IMR-90 (cell line): ENCODE results near the gene C6orf120. TPM values are rescaled to one million over a fixed set of nuclear protein-coding genes. Genes with fewer than 3 reads are reported as not detected.

Experiments used
- ATAC-seq: fragments of 200-7000 bp; cut with Tn5 transposase; 2 replicates; pipeline ENCODE4 v1.9.1; 2020; ENCODE audit warnings: low read depth, mild to moderate bottlenecking, moderate library complexity
- BruUV-seq: library from RNA; stranded (reverse); fragments of 400-500 nt; replicated peaks from 2 replicates; lab custom pipeline; 2021; lab: Mats Ljungman, UMichigan
- CTCF ChIA-PET: fragments of 300-600 bp; formaldehyde crosslinking; extraction: SDS; loops from one replicate; lab custom pipeline; 2021; ENCODE audit warnings: antibody characterized with exemption; lab: Yijun Ruan, JAX
- POLR2A ChIA-PET: fragments of 300-600 bp; sonication (Branson Sonifier 250); formaldehyde crosslinking; loops from one replicate; lab custom pipeline; 2022; ENCODE audit warnings: antibody characterized with exemption; ENCODE audit not compliant: unreplicated experiment; lab: Charles Lee
- DNase-seq: peaks from one replicate; pipeline ENCODE4 v3.0.0; 2013
- H2AFZ ChIP-seq: replicated peaks from 2 replicates; pipeline ENCODE3; 2013; ENCODE audit warnings: low read length, mild to moderate bottlenecking; ENCODE audit not compliant: poor library complexity
- H2AK5ac ChIP-seq: 2 replicates; pipeline ENCODE4 v1.6.1; 2013; ENCODE audit warnings: low read depth, low read length, inconsistent platforms
- H2AK9ac ChIP-seq: replicated peaks from 2 replicates; pipeline ENCODE3; 2013; ENCODE audit warnings: mild to moderate bottlenecking, low read depth, low read length, moderate library complexity; ENCODE audit not compliant: poor library complexity
- H2BK120ac ChIP-seq: 2 replicates; pipeline ENCODE4 v1.6.1; 2013; ENCODE audit warnings: low read depth, low read length, inconsistent platforms
- H2BK15ac ChIP-seq: 3 replicates; pipeline ENCODE4 v1.6.1; 2013; ENCODE audit warnings: low read depth, low read length, inconsistent platforms
- H2BK20ac ChIP-seq: 2 replicates; pipeline ENCODE4 v1.6.1; 2013; ENCODE audit warnings: low read depth, mild to moderate bottlenecking, inconsistent platforms, low read length, moderate library complexity
- H2BK5ac ChIP-seq: 2 replicates; pipeline ENCODE4 v1.6.1; 2013; ENCODE audit warnings: mild to moderate bottlenecking, low read depth, low read length, inconsistent platforms; ENCODE audit not compliant: poor library complexity, severe bottlenecking
- H3K14ac ChIP-seq: replicated peaks from 2 replicates; pipeline ENCODE4 v1.6.1; 2013; ENCODE audit warnings: low read depth, low read length, inconsistent platforms
- H3K18ac ChIP-seq: 2 replicates; pipeline ENCODE4 v1.6.1; 2013; ENCODE audit warnings: low read depth, low read length, control low read depth
- H3K23ac ChIP-seq: 2 replicates; pipeline ENCODE4 v1.6.1; 2013; ENCODE audit warnings: low read depth, low read length, inconsistent platforms
- H3K27ac ChIP-seq: 2 replicates; pipeline ENCODE4 v1.5.1; 2013; ENCODE audit warnings: mild to moderate bottlenecking, control low read depth, low read length; ENCODE audit not compliant: insufficient read depth
- H3K27me3 ChIP-seq: 2 replicates; pipeline ENCODE4 v1.6.1; 2013; ENCODE audit warnings: low read length; ENCODE audit not compliant: control insufficient read depth, insufficient read depth
- H3K36me3 ChIP-seq: 2 replicates; pipeline ENCODE4 v1.6.1; 2013; ENCODE audit warnings: low read length, mixed read lengths; ENCODE audit not compliant: control insufficient read depth, insufficient read depth
- H3K4ac ChIP-seq: 2 replicates; pipeline ENCODE4 v1.6.1; 2013; ENCODE audit warnings: low read depth, low read length, inconsistent platforms
- H3K4me1 ChIP-seq: 2 replicates; pipeline ENCODE4 v1.6.1; 2013; ENCODE audit warnings: low read length, mixed read lengths; ENCODE audit not compliant: control insufficient read depth, insufficient read depth
- H3K4me2 ChIP-seq: 2 replicates; pipeline ENCODE4 v1.6.1; 2013; ENCODE audit warnings: low read depth, mild to moderate bottlenecking, control low read depth, low read length, moderate library complexity
- H3K4me3 ChIP-seq: 2 replicates; pipeline ENCODE4 v1.5.1; 2013; ENCODE audit warnings: low read depth, mild to moderate bottlenecking, control low read depth, low read length, moderate library complexity; ENCODE audit not compliant: insufficient read depth
- H3K56ac ChIP-seq: 2 replicates; pipeline ENCODE4 v1.6.1; 2013; ENCODE audit warnings: low read length, inconsistent platforms; ENCODE audit not compliant: insufficient read depth; ENCODE audit errors: extremely low read depth
- H3K79me1 ChIP-seq, 2 experiments: 2 replicates each; pipeline ENCODE4 v1.6.1; 2013; ENCODE audit warnings: low read length in 2 of 2, inconsistent platforms in 1 of 2, low read depth in 1 of 2
- H3K9ac ChIP-seq: 2 replicates; pipeline ENCODE4 v1.6.1; 2013; ENCODE audit warnings: low read depth, low read length, control low read depth
- H3K9me1 ChIP-seq: 2 replicates; pipeline ENCODE4 v1.6.1; 2013; ENCODE audit warnings: low read length, inconsistent platforms; ENCODE audit not compliant: insufficient read depth
- H3K9me3 ChIP-seq: 2 replicates; pipeline ENCODE4 v1.6.1; 2013; ENCODE audit warnings: low read length; ENCODE audit not compliant: control insufficient read depth, insufficient read depth
- H4K20me1 ChIP-seq: 2 replicates; pipeline ENCODE4 v1.6.1; 2013; ENCODE audit warnings: low read length, inconsistent platforms; ENCODE audit not compliant: insufficient read depth
- H4K5ac ChIP-seq: 2 replicates; pipeline ENCODE4 v1.6.1; 2013; ENCODE audit warnings: mild to moderate bottlenecking, low read depth, low read length, control low read depth
- H4K8ac ChIP-seq, 2 experiments: 2 replicates each; pipeline ENCODE4 v1.6.1; 2013; ENCODE audit warnings: low read depth in 2 of 2, low read length in 2 of 2, control low read depth in 1 of 2, inconsistent platforms in 1 of 2
- H4K91ac ChIP-seq: 2 replicates; pipeline ENCODE4 v1.6.1; 2013; ENCODE audit warnings: low read depth, low read length, inconsistent platforms; ENCODE audit not compliant: insufficient read depth
- CEBPB ChIP-seq: IDR thresholded peaks from 2 replicates; pipeline ENCODE4 v1.6.1; 2012; ENCODE audit warnings: low read depth, low read length, improper control_type of control experiment
- CHD1 ChIP-seq: IDR thresholded peaks from 2 replicates; pipeline ENCODE4 v1.6.1; 2012; ENCODE audit warnings: low read depth, low read length, improper control_type of control experiment
- RAD21 ChIP-seq: IDR thresholded peaks from 2 replicates; pipeline ENCODE4 v1.6.1; 2012; ENCODE audit warnings: low read length, improper control_type of control experiment
- RCOR1 ChIP-seq: IDR thresholded peaks from 2 replicates; pipeline ENCODE4 v1.6.1; 2012; ENCODE audit warnings: mild to moderate bottlenecking, low read length, improper control_type of control experiment; ENCODE audit not compliant: insufficient replicate concordance
- USF2 ChIP-seq: fragments of 150-350 bp; IDR thresholded peaks from 2 replicates; pipeline ENCODE4 v1.6.1; 2017; ENCODE audit warnings: mild to moderate bottlenecking, antibody characterized with exemption, low read length, low read depth
- WGBS, 2 experiments: methylation state at CpG; one replicate each; pipeline versions ENCODE4 v1.1.5 to v1.1.7; 2013; ENCODE audit warnings: missing lambda C conversion rate in 2 of 2; ENCODE audit not compliant: insufficient read length in 1 of 2; ENCODE audit errors: extremely low coverage in 2 of 2; 5-methylcytosine and 5-hydroxymethylcytosine counted together
- dilution Hi-C: fragments of 300-500 bp; cut with HindIII; formaldehyde crosslinking; loops from one replicate; pipeline ENCODE4 v1.14.3; 2018; ENCODE audit warnings: low sequenced_read_pairs; ENCODE audit not compliant: unreplicated experiment
- in situ Hi-C: fragments of 300-500 bp; cut with MboI; formaldehyde crosslinking; loops from 3 replicates; pipeline ENCODE4 v1.14.3; 2019; ENCODE audit warnings: low sequenced_read_pairs, inconsistent platforms, mixed read lengths
- intact Hi-C: fragments of 100-400 bp; cut with micrococcal nuclease; formaldehyde crosslinking; loops from 2 replicates; pipeline ENCODE4 v1.10.0; 2022
- polyA plus RNA-seq, 3 experiments: library from polyadenylated mRNA; depleted of rRNA; stranded (reverse); fragments of >200 nt; gene quantifications; 2 replicates each; pipeline ENCODE4 v1.2.3, GENCODE V29; 2012; ENCODE audit warnings: low replicate concordance in 1 of 3
- total RNA-seq: library from RNA; depleted of rRNA; stranded (reverse); fragments of >200 nt; gene quantifications from 2 replicates; pipeline ENCODE4 v1.2.3, GENCODE V29; 2012
- TF ChIP-seq, protein P1 (sequence below): conservative IDR thresholded peaks from 2 replicates; pipeline ENCODE4 v1.5.1; 2012; ENCODE audit warnings: mild to moderate bottlenecking, low read depth, low read length, improper control_type of control experiment

C6orf120 gene
- total and polyA plus RNA-seq, 2 of the 4 experiments (the other 2 are of a cell fraction), result 21.4 to 26.7 TPM

DNA sequence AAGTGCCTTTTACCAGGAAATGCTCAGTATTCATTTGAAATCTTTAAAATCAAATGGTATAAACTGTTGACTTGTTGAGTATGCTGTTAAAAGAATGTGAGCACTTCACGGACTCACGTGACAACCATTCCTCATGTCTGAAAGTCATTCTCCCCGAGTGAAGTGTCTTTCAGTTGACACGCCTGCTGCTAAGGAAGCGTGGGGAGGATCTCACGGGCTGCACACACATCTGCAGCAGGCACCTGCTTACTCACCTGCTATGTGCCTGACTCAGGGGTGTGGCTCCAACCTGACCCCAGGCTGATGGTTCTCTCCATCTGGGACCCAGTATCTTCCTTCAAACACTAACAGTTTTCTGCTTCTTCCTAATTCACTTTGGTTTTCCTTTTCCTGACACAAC lies 32.8 kb upstream of the C6orf120 start:
- Histone ChIP-seq H4K91ac (no peak overlapping the region), H3K23ac (no peak overlapping the region), H3K36me3 (peaks cover 38% of the 10 kb centered on the region), H4K20me1 (no peaks in the 10 kb centered on the region), H3K79me1 (peaks cover 0 to 4% of the 10 kb centered on the region in 2 experiments; a peak in 1 of 4 replicates), H3K27ac (no peak overlapping the region), H4K5ac (no peak overlapping the region), H2BK120ac (no peak overlapping the region), H2BK20ac (no peak overlapping the region), H2BK15ac (no peak overlapping the region), H3K14ac (no peak overlapping the region), H2AK5ac (no peak overlapping the region), H3K9ac (no peak overlapping the region), H3K9me3 (no peaks in the 10 kb centered on the region), H3K4ac (no peak overlapping the region), H3K9me1 (peaks cover 6% of the 10 kb centered on the region; the same call in 1 of the 2 replicates), H3K4me3 (no peak overlapping the region), H2BK5ac (no peak overlapping the region), H3K27me3 (no peaks in the 10 kb centered on the region), H3K4me2 (no peak overlapping the region), H3K18ac (no peak overlapping the region), H3K56ac (no peak overlapping the region), H2AFZ (no peak overlapping the region), H4K8ac (no peak overlapping the region), H2AK9ac (no peak overlapping the region), H3K4me1 (no peaks in the 10 kb centered on the region)
- BruUV-seq, result no TSS peak
- intact Hi-C loops (no loop called here), in situ Hi-C loops (no loop called here), dilution Hi-C loops (no loop called here)
- 90% methylated on average over 2 of the region's 6 CpGs; no CpG with 5 or more reads in 1 of the 2 experiments for WGBS, 2 experiments
- no peak for TF ChIP-seq RCOR1
- TF ChIP-seq, protein P1, sequence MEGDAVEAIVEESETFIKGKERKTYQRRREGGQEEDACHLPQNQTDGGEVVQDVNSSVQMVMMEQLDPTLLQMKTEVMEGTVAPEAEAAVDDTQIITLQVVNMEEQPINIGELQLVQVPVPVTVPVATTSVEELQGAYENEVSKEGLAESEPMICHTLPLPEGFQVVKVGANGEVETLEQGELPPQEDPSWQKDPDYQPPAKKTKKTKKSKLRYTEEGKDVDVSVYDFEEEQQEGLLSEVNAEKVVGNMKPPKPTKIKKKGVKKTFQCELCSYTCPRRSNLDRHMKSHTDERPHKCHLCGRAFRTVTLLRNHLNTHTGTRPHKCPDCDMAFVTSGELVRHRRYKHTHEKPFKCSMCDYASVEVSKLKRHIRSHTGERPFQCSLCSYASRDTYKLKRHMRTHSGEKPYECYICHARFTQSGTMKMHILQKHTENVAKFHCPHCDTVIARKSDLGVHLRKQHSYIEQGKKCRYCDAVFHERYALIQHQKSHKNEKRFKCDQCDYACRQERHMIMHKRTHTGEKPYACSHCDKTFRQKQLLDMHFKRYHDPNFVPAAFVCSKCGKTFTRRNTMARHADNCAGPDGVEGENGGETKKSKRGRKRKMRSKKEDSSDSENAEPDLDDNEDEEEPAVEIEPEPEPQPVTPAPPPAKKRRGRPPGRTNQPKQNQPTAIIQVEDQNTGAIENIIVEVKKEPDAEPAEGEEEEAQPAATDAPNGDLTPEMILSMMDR, result no peak
- no peak for TF ChIP-seq CEBPB
- TF ChIP-seq USF2, result no peak
- no peak for TF ChIP-seq RAD21
- no peak for TF ChIP-seq CHD1
- CTCF ChIA-PET, result no interaction called here
- no peak for ATAC-seq
- POLR2A ChIA-PET, result no interaction called here
- DNase-seq, result no peak
